A673 (cell line): ENCODE data around the gene SKAP1.

Source experiments
- EZH2 ChIP-seq: fragments of 200-600 bp; sonication (generic); IDR thresholded peaks from 2 replicates; pipeline ENCODE4 v1.6.1; 2017; ENCODE audit warnings: borderline replicate concordance, low read depth, mild to moderate bottlenecking, mixed read lengths, antibody characterized with exemption, low read length; ENCODE audit not compliant: poor library complexity, severe bottlenecking
- TF ChIP-seq, protein P1 (sequence below): fragments of 300-800, 200-600 bp; sonication (generic); conservative IDR thresholded peaks from 2 replicates; pipeline ENCODE4 v1.5.1; 2017; ENCODE audit warnings: low read depth, mild to moderate bottlenecking, antibody characterized with exemption, low read length, moderate library complexity, mixed read lengths

GRCh38 chr17:48471817-48472410 is 41.9 kb upstream of the SKAP1 start:
- TF ChIP-seq, protein P1, sequence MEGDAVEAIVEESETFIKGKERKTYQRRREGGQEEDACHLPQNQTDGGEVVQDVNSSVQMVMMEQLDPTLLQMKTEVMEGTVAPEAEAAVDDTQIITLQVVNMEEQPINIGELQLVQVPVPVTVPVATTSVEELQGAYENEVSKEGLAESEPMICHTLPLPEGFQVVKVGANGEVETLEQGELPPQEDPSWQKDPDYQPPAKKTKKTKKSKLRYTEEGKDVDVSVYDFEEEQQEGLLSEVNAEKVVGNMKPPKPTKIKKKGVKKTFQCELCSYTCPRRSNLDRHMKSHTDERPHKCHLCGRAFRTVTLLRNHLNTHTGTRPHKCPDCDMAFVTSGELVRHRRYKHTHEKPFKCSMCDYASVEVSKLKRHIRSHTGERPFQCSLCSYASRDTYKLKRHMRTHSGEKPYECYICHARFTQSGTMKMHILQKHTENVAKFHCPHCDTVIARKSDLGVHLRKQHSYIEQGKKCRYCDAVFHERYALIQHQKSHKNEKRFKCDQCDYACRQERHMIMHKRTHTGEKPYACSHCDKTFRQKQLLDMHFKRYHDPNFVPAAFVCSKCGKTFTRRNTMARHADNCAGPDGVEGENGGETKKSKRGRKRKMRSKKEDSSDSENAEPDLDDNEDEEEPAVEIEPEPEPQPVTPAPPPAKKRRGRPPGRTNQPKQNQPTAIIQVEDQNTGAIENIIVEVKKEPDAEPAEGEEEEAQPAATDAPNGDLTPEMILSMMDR = no peak
- TF ChIP-seq EZH2 = no peak
